Kidney epithelial cell (primary cell): ENCODE measurements around the gene TLK1. TPM values are rescaled to one million over a fixed set of nuclear protein-coding genes. Genes with fewer than 3 reads are reported as not detected.

Experiments
- DNase-seq: peaks from one replicate; pipeline ENCODE4 v3.0.0-alpha.2; 2010; ENCODE audit warnings: low read depth
- H3K27me3 ChIP-seq: 2 replicates; pipeline ENCODE4 v1.6.0; 2011; ENCODE audit warnings: low read length; ENCODE audit not compliant: control insufficient read depth, insufficient read depth
- H3K36me3 ChIP-seq: 2 replicates; pipeline ENCODE4 v1.5.1; 2011; ENCODE audit warnings: low read length; ENCODE audit not compliant: control insufficient read depth, insufficient read depth
- H3K4me3 ChIP-seq: 2 replicates; pipeline ENCODE4 v1.5.1; 2011; ENCODE audit warnings: low read depth, mild to moderate bottlenecking, control low read depth, low read length
- total RNA-seq: library from RNA; depleted of rRNA; stranded (reverse); fragments of >200 nt; gene quantifications from 2 replicates; pipeline ENCODE4 v1.2.3, GENCODE V29; 2015
- TF ChIP-seq, protein P1 (sequence below): IDR thresholded peaks from 2 replicates; pipeline ENCODE4 v1.5.1; 2011; ENCODE audit warnings: mild to moderate bottlenecking, moderate library complexity, low read length, control low read depth, inconsistent platforms; ENCODE audit not compliant: insufficient read depth, poor library complexity, severe bottlenecking

The TLK1 gene
- total RNA-seq, 1 donor from 2014 or later: 24.4 TPM

DNA sequence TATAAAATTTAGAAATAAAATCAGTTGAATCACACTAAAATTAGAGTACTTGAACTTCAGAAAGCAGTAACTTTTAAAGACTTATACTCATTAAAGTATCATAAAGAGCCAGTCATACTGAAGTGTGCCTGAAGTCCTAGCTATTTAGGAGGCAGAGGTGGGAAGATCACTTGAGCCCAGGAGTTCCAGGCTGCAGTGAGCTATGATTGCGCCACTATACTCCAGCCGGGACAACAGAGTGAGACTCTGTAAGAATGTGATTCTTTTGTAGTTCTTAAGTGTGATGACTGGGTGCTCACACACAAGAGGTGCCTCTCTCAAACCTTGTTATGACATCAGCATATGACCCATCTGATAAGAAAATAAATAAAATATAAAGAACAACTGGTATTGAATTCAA is 14.6 kb downstream of the TLK1 start:
- DNase-seq: no peak
- Histone ChIP-seq H3K27me3 (no peaks in the 10 kb centered on the region), H3K4me3 (no peak overlapping the region), H3K36me3 (no peaks in the 10 kb centered on the region)
- TF ChIP-seq, protein P1, sequence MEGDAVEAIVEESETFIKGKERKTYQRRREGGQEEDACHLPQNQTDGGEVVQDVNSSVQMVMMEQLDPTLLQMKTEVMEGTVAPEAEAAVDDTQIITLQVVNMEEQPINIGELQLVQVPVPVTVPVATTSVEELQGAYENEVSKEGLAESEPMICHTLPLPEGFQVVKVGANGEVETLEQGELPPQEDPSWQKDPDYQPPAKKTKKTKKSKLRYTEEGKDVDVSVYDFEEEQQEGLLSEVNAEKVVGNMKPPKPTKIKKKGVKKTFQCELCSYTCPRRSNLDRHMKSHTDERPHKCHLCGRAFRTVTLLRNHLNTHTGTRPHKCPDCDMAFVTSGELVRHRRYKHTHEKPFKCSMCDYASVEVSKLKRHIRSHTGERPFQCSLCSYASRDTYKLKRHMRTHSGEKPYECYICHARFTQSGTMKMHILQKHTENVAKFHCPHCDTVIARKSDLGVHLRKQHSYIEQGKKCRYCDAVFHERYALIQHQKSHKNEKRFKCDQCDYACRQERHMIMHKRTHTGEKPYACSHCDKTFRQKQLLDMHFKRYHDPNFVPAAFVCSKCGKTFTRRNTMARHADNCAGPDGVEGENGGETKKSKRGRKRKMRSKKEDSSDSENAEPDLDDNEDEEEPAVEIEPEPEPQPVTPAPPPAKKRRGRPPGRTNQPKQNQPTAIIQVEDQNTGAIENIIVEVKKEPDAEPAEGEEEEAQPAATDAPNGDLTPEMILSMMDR: no peak

DNA sequence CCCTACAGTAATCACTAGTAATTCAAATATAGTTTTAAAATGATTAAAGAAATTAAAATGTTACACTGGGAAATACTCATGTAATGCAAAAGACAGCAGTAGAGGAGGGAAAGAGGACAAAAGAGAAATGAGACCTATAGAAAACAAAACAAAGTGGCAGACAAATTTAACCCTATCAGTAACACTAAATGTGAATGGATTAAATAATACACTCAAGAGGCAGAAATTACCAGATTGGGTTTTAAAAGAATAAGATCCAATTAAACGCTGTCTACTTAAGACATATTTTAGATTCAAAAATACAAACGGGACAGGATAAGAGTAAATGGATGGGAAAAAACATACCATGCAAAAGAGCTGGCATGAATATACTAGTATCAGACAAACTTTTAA is 17.0 kb downstream of the TLK1 start:
- TF ChIP-seq, protein P1: no peak
- no peak for DNase-seq

GRCh38 chr2:171142398-171142797 is 18.3 kb downstream of the TLK1 start:
- no peak overlapping the region for H3K4me3 ChIP-seq
- TF ChIP-seq, protein P1: no peak
- no peaks in the 10 kb centered on the region for H3K36me3 ChIP-seq
- H3K27me3 ChIP-seq: no peaks in the 10 kb centered on the region
- no peak for DNase-seq

More for the DNA sequence above, 17.0 kb downstream of the TLK1 start:
- H3K4me3 ChIP-seq: no peak overlapping the region
- H3K36me3 ChIP-seq: no peaks in the 10 kb centered on the region
- no peaks in the 10 kb centered on the region for H3K27me3 ChIP-seq

- TF ChIP-seq, protein P1: no peak
- Histone ChIP-seq H3K36me3 (no peaks in the 10 kb centered on the region), H3K27me3 (no peaks in the 10 kb centered on the region), H3K4me3 (no peak overlapping the region)
- no peak for DNase-seq
Observed at GRCh38 chr2:171141320-171141719, 19.4 kb downstream of the TLK1 start.

- Histone ChIP-seq H3K4me3 (no peak overlapping the region), H3K27me3 (no peaks in the 10 kb centered on the region), H3K36me3 (no peaks in the 10 kb centered on the region)
- no peak for DNase-seq
- TF ChIP-seq, protein P1: no peak
Observed at GRCh38 chr2:171139860-171140259, 20.8 kb downstream of the TLK1 start.

DNA sequence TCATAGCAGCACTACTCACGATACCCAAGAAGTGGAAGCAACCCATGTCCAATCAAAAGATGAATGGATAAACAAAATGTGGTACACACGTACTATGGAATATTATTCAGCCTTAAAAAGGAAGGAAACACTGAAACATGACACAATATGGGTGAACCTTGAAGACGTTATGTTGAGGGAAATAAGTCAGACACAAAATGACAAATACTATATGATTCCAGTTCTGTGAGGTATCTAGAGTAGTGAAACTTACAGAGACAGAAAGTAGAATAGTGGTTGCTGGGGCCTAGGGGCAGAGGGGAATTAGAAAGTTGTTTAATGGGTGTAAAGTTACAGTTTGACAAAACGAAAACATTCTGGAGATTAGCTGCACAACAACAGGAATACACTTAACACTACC is 24.7 kb downstream of the TLK1 start:
- Histone ChIP-seq H3K4me3 (no peak overlapping the region), H3K27me3 (no peaks in the 10 kb centered on the region), H3K36me3 (no peaks in the 10 kb centered on the region)
- TF ChIP-seq, protein P1: no peak
- DNase-seq: no peak
